Glutamatergic neuron (in vitro differentiated cells): ENCODE measurements around the gene CCDC85C. TPM values are rescaled to one million over a fixed set of nuclear protein-coding genes. Genes with fewer than 3 reads are reported as not detected.
A peak's percentile ranks its signal among the peaks of the same experiment; 100 is the strongest.

Experiments
- DNase-seq: peaks from one replicate; pipeline ENCODE4 v3.0.0; 2022
- H3K27ac Mint-ChIP-seq: one replicate; pipeline ENCODE4 v1.8.0; 2020; ENCODE audit warnings: mild to moderate bottlenecking, mixed read lengths, inconsistent platforms; ENCODE audit not compliant: unreplicated experiment
- H3K27me3 Mint-ChIP-seq: one replicate; pipeline ENCODE4 v1.8.0; 2020; ENCODE audit warnings: mild to moderate bottlenecking, moderate library complexity, mixed read lengths, inconsistent platforms; ENCODE audit not compliant: unreplicated experiment
- H3K36me3 Mint-ChIP-seq: one replicate; pipeline ENCODE4 v1.8.0; 2020; ENCODE audit warnings: mild to moderate bottlenecking, mixed read lengths, inconsistent platforms; ENCODE audit not compliant: unreplicated experiment
- H3K4me1 Mint-ChIP-seq: one replicate; pipeline ENCODE4 v1.8.0; 2020; ENCODE audit warnings: mild to moderate bottlenecking, low read depth, mixed read lengths, inconsistent platforms; ENCODE audit not compliant: unreplicated experiment
- H3K4me3 Mint-ChIP-seq: one replicate; pipeline ENCODE4 v1.8.0; 2020; ENCODE audit warnings: mild to moderate bottlenecking, mixed read lengths, inconsistent platforms; ENCODE audit not compliant: unreplicated experiment
- H3K9me3 Mint-ChIP-seq: one replicate; pipeline ENCODE4 v1.8.0; 2020; ENCODE audit warnings: mild to moderate bottlenecking, moderate library complexity, mixed read lengths, inconsistent platforms; ENCODE audit not compliant: unreplicated experiment
- total RNA-seq: library from RNA; stranded (reverse); fragmentation: NEBNext Ultra II Directional; extraction: Animal tissue kit (Norgen Biotek cat#: 25700); gene quantifications from one replicate; pipeline ENCODE4 v1.2.1, GENCODE V29; 2021; ENCODE audit not compliant: unreplicated experiment
- TF ChIP-seq, protein P1 (sequence below): fragments of 200-600 bp; sonication (generic); IDR thresholded peaks from one replicate; pipeline ENCODE4 v1.5.0; 2021; ENCODE audit not compliant: partially characterized antibody, unreplicated experiment

The CCDC85C gene
- total RNA-seq, 1 donor from 2014 or later: 32.3 TPM

DNA sequence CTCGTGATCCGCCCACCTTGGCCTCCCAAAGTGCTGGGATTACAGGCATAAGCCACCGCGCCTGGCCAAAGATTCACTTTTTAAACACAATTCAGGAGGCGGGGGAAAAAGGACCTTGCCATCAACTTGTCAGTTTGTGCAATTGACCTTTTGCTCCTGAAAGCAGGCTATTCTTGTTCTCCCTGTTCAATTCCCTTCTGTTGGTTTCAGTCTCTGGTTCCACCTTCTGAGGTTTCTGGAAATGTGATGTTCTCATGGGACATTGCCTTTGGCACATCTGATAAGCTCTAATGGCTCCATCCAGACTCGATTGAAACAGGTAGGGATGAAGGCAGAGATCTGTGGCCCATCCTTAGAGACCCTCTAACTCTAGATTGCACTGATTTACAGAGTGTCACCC, 17.9 kb upstream of the CCDC85C start:
- Mint-ChIP-seq H3K36me3 (no peaks in the 10 kb centered on the region), H3K9me3 (no peaks in the 10 kb centered on the region), H3K4me3 (no peak overlapping the region), H3K27me3 (peaks cover 3% of the 10 kb centered on the region), H3K27ac (no peak overlapping the region), H3K4me1 (peaks cover 9% of the 10 kb centered on the region)
- TF ChIP-seq, protein P1, sequence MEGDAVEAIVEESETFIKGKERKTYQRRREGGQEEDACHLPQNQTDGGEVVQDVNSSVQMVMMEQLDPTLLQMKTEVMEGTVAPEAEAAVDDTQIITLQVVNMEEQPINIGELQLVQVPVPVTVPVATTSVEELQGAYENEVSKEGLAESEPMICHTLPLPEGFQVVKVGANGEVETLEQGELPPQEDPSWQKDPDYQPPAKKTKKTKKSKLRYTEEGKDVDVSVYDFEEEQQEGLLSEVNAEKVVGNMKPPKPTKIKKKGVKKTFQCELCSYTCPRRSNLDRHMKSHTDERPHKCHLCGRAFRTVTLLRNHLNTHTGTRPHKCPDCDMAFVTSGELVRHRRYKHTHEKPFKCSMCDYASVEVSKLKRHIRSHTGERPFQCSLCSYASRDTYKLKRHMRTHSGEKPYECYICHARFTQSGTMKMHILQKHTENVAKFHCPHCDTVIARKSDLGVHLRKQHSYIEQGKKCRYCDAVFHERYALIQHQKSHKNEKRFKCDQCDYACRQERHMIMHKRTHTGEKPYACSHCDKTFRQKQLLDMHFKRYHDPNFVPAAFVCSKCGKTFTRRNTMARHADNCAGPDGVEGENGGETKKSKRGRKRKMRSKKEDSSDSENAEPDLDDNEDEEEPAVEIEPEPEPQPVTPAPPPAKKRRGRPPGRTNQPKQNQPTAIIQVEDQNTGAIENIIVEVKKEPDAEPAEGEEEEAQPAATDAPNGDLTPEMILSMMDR: no peak
- no peak for DNase-seq

DNA sequence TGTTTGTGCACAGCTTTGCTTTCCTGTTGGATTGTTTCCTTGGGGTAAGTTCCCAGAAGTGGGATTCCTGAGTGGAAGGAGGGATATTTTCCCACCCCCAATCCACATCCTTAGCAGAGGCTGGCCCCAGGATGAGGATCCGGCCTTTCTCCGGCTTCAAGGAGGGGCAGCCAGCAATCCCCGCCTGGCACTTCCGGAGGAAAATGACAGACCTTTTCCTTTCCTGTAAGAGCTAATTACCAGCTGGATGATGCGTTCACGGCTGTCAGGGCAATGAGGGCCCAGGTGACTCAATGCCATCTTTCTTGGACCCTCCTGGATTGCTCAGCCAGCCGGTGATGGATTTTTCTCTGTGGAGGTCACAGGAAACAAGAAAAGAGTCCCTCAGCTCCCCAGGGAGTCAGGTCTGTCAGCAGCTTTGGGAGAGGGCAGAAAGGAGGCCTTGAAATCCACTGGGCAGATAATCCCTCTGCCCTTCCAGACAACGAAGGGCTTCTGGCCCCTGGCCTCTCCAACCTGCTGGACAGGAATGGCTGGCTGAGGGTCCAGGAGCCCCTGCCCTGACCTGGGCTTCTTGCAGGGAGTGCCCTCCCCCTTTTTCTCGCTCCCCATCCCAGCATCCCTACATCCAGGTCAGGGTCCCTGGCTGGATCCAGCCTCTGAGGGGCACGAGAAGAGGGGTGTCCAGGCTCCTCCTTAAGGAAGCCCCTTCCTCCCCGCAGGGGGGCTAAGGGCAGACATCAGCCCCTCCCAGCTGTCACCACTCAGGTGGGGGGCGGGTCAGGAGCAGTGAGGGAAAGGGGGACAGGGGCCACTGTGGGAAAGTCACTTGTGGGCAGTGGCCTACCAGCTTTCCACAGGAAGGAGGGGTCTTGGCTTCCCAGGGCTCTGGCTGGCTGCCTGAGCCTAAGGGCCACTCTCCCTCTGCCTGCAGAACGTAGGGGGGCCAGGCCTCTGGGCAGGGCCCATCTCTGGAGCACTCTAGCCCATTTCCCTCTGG, 16.1 kb upstream of the CCDC85C start:
- Mint-ChIP-seq H3K27ac (no peak overlapping the region), H3K4me1 (peaks cover 22% of the 10 kb centered on the region), H3K36me3 (no peaks in the 10 kb centered on the region), H3K27me3 (peaks cover 9% of the 10 kb centered on the region), H3K4me3 (no peak overlapping the region), H3K9me3 (peaks cover 4% of the 10 kb centered on the region)
- TF ChIP-seq, protein P1: no peak
- no peak for DNase-seq

DNA sequence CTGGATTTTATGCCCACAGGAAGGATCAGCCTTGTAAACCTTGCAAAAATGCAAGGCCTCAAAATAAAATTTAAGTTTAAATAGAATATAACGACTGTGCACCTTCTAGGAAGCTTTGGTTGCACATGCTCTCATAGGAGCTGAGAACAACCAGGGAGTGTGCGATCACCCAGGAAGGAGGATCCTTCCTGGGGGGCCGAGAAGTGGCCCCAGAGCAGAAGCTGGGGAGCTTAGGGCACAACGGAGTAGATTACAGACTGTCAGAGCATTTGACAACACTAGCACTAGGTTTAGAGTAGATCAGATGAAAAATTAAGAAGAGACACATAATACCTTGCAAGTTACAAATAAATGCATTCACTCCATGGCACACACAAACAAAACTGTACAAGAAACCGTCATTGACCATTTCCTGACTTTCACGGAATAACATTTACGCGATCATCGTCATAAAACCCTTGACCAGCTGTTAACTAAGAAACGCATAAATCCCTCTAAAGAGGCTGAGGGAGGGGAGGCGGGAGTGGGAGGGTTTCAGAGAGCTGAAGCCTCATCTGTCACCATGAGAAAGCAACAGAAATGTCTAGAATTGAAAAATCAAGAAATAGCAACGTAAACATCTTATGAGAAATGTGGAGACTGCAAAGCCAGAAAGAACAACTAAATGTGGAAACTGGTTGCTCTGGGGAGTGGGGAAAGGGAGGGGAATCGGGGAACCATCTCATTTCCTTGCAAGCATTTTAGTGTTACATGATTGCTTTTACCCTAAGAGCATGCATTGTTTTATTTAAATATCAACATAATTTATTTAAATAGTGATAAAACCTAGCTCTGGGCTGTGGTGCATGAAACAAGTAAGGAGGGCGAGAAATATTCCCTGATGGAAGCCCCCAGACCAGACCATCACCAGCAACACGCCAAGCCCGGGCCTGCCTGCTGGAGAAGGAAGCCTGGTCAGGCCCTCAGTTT, 13.1 kb upstream of the CCDC85C start:
- Mint-ChIP-seq H3K9me3 (peaks cover 5% of the 10 kb centered on the region), H3K27ac (peak overlapping the region; percentile 5), H3K36me3 (no peaks in the 10 kb centered on the region), H3K27me3 (peaks cover 7% of the 10 kb centered on the region), H3K4me3 (no peak overlapping the region), H3K4me1 (peaks cover 21% of the 10 kb centered on the region)
- TF ChIP-seq, protein P1: no peak
- no peak for DNase-seq

DNA sequence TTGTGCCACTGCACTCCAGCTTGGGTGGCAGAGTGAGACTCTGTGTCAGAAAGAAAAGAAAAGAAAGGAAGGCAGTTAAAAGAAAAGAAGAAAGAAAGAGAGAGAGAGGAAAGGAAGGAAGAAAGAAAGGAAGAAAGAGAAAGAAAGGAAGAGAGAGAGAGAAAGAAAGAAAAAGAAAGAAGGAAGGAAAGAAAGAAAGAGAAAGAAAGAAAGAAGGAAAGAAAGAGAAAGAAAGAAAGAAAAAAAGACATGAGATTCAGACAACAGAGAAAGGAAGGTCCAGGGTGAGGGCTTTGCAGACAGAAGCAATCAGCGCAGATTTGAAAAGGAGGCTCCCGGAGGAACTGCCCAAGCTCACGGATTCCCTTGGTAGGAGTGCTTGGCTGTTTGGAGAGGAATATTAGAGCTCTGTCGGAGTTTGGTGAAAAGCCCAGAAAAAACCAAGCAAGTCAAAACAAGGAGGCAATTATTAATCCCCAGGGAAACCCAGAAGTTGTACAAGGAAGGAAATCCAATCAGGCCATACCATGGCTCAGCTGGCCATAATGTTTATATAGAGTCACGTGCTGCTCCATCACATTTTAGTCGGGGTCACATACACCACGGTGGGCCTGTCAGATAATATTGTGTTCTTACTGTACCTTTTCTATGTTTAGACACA, 11.6 kb upstream of the CCDC85C start:
- TF ChIP-seq, protein P1: no peak
- no peak for DNase-seq
- Mint-ChIP-seq H3K4me3 (no peak overlapping the region), H3K4me1 (peaks cover 22% of the 10 kb centered on the region), H3K27ac (no peak overlapping the region), H3K36me3 (no peaks in the 10 kb centered on the region), H3K27me3 (peaks cover 7% of the 10 kb centered on the region), H3K9me3 (peaks cover 7% of the 10 kb centered on the region)
